Ovary (tissue), 3 donors: ENCODE results near the gene RAPGEF6.

Experiments used
- CTCF ChIP-seq, 3 donors: fragments of 450-650 bp in 2 of 3; fragments of 200-600 bp in 1 of 3; IDR thresholded peaks; one replicate each; pipeline versions ENCODE4 v1.5.1 to v1.8.0; 2016 to 2022; ENCODE audit warnings: antibody characterized with exemption in 3 of 3, mild to moderate bottlenecking in 1 of 3
- EP300 ChIP-seq: sonication (generic); formaldehyde crosslinking; IDR thresholded peaks from one replicate; pipeline ENCODE4 v1.6.1; 2017; ENCODE audit warnings: antibody characterized with exemption
- POLR2A ChIP-seq: fragments of 450-650 bp; IDR thresholded peaks from one replicate; pipeline ENCODE4 v1.6.1; 2017; ENCODE audit warnings: antibody characterized with exemption, mild to moderate bottlenecking, moderate library complexity
- donor health status: DM: no; HTN: no; CAD: no.

DNA sequence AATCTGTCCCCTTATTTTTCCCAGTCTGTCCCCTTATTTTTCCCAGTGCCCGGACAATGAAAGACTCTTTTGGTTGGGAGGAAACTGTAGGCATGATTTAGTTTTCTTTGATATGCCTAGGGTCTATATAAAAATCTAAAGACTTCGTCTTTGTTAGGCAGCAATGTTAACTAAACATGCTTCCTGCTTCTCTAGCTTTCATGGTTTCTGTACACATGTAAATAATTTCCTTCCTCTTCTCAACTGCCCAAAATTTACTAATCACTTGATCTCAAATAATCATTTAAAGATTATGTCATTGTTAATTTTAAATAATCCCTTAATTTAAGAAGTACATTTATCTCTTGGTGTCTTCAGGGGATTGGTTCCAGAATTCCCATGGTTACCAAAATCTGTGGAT lies 47.8 kb upstream of the RAPGEF6 start:
- TF ChIP-seq CTCF (IDR thresholded peaks at IDR 0.05) (no peak), POLR2A (no peak), EP300 (no peak)
